Upper lobe of left lung (tissue), 4 donors: Measurements from ENCODE around the gene CARD10.

Experiments used
- EP300 ChIP-seq, 4 donors: sonication (generic); formaldehyde crosslinking; IDR thresholded peaks; one replicate each; pipeline ENCODE4 v1.5.1; 2017; ENCODE audit warnings: antibody characterized with exemption in 4 of 4, control low read depth in 2 of 4
- POLR2A ChIP-seq, 4 donors: fragments of 450-650 bp; IDR thresholded peaks; one replicate each; pipeline ENCODE4 v1.5.1; 2016 to 2017; ENCODE audit warnings: antibody characterized with exemption in 4 of 4, mild to moderate bottlenecking in 2 of 4
- POLR2AphosphoS5 ChIP-seq, 2 donors: sonication (generic); formaldehyde crosslinking; IDR thresholded peaks; one replicate each; pipeline ENCODE4 v1.5.1; 2017; ENCODE audit warnings: antibody characterized with exemption in 2 of 2
- TF ChIP-seq, protein P1 (sequence below), 6 experiments: fragments of 450-650 bp in 4 of 6; fragments of 200-600 bp in 2 of 6; sonication (generic) in 2 of 6; IDR thresholded peaks; one replicate each; pipeline ENCODE4 v1.5.1; 2016 to 2019; ENCODE audit warnings: antibody characterized with exemption in 6 of 6

DNA sequence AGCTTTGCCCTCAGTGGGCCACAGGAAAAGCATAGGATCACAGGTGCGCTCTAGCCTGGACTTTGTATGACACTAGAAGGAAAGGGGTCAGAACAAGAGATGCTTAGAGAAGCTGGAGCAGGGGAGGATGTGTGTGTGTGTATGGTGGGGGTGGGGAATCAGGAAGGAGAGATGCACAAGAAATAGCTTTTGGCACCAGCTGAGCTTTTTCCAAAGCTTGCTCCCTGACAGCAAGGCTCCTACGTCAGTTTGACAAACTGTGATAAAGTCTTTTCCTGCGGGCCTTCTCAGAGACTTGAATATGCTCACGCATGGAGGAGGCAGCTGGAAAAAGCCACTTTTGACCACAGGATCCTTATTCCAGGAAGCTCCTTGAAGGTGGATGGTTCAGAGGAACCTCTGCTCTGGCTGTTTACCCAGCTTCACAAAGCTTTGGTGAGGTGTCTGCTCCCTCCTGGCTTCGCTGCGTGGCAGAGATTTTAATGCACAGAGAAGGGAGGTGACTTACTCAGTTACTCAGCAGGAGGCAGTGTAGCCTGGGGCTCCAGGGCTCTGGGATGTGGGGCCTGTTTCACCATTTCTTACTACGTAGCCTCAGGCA is 45.0 kb upstream of the CARD10 start:
- TF ChIP-seq POLR2A (IDR thresholded peaks at IDR 0.05) = no peak
- TF ChIP-seq, protein P1, sequence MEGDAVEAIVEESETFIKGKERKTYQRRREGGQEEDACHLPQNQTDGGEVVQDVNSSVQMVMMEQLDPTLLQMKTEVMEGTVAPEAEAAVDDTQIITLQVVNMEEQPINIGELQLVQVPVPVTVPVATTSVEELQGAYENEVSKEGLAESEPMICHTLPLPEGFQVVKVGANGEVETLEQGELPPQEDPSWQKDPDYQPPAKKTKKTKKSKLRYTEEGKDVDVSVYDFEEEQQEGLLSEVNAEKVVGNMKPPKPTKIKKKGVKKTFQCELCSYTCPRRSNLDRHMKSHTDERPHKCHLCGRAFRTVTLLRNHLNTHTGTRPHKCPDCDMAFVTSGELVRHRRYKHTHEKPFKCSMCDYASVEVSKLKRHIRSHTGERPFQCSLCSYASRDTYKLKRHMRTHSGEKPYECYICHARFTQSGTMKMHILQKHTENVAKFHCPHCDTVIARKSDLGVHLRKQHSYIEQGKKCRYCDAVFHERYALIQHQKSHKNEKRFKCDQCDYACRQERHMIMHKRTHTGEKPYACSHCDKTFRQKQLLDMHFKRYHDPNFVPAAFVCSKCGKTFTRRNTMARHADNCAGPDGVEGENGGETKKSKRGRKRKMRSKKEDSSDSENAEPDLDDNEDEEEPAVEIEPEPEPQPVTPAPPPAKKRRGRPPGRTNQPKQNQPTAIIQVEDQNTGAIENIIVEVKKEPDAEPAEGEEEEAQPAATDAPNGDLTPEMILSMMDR (IDR thresholded peaks at IDR 0.05) = no peak
- no peak for TF ChIP-seq EP300 (IDR thresholded peaks at IDR 0.05)
- TF ChIP-seq POLR2AphosphoS5 (IDR thresholded peaks at IDR 0.05) = no peak
